Measurements from ENCODE around the gene CDHR2.

CDHR2 gene

GRCh38 chr5:176548967-176549444 is at the start of gene CDHR2:
Gene CDHR2 (plus strand): TSS chr5:176549342. CDS start chr5:176565353, 16,011 bp downstream.
- Histone ChIP-seq H3K4me3 (ENCODE audit: low read depth, low read length) (no peak within 1 kb of the TSS), H3K9ac (ENCODE audit: low read depth, low read length) (no peak within 1 kb of the TSS), H3K9me3 (ENCODE audit: control insufficient read depth, insufficient read depth, low read length) (no peaks in the 10 kb centered on the region), H3K27me3 (ENCODE audit: control insufficient read depth, insufficient read depth, low read length) (no peaks in the 10 kb centered on the region), H3K36me3 (ENCODE audit: control insufficient read depth, insufficient read depth, low read length) (no peaks in the 10 kb centered on the region), H3K4me1 (ENCODE audit: control insufficient read depth, insufficient read depth, low read length) (peaks cover 5% of the 10 kb centered on the region; the same call in 1 of the 2 replicates), H3K27ac (ENCODE audit: low read depth, low read length) (no peak within 1 kb of the TSS)

DNA sequence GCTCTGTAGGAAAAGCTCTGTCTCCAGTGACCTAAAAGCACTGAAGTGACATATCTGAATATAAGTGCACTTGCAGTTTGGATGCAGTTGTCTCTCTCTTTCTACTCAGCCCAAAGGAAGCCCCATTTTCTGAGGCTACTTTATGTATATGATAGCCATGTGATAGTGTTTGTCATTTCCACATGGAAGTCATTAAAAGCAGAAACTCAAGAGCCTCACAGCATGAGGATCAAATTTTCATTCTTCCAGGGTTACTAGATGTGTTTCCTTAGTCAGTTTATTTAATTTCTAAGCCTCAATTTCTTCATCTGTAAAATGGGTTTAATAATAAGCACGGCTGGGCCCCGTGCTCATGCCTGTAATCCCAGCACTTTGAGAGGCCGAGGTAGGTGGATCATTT is 48.6 kb upstream of the CDHR2 start:
- no peaks in the 10 kb centered on the region for H3K27me3 ChIP-seq (ENCODE audit: control insufficient read depth, insufficient read depth, low read length)
- H3K9me3 ChIP-seq (ENCODE audit: control insufficient read depth, insufficient read depth, low read length): no peaks in the 10 kb centered on the region
- H3K4me1 ChIP-seq (ENCODE audit: control insufficient read depth, insufficient read depth, low read length): no peaks in the 10 kb centered on the region
- H3K9ac ChIP-seq (ENCODE audit: low read depth, low read length): no peak overlapping the region
- H3K27ac ChIP-seq (ENCODE audit: low read depth, low read length): no peak overlapping the region
- H3K36me3 ChIP-seq (ENCODE audit: control insufficient read depth, insufficient read depth, low read length): peaks cover 82% of the 10 kb centered on the region
- H3K4me3 ChIP-seq (ENCODE audit: low read depth, low read length): no peak overlapping the region

DNA sequence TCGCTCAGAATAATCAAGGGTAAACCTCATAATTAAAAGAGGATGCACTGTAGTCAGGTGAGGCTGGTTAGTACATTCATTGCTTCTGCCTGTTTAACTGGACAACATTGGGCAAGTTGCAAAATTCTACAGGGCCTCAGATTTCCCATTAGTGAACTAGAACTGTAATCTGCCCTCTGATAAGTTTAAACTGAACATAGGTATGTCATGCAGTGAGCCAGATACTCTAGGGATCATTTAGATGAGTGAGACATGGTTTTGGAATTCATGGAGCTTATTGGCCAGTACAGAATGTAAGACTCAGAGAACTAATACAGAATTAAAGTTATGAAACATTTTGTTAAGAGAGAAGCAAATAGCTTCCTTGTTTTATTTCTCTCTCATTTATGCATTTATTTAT is 47.8 kb upstream of the CDHR2 start:
- Histone ChIP-seq H3K4me3 (ENCODE audit: low read depth, low read length) (no peak overlapping the region), H3K27ac (ENCODE audit: low read depth, low read length) (no peak overlapping the region), H3K36me3 (ENCODE audit: control insufficient read depth, insufficient read depth, low read length) (peaks cover 80% of the 10 kb centered on the region), H3K4me1 (ENCODE audit: control insufficient read depth, insufficient read depth, low read length) (no peaks in the 10 kb centered on the region), H3K9me3 (ENCODE audit: control insufficient read depth, insufficient read depth, low read length) (no peaks in the 10 kb centered on the region), H3K27me3 (ENCODE audit: control insufficient read depth, insufficient read depth, low read length) (no peaks in the 10 kb centered on the region), H3K9ac (ENCODE audit: low read depth, low read length) (no peak overlapping the region)

DNA sequence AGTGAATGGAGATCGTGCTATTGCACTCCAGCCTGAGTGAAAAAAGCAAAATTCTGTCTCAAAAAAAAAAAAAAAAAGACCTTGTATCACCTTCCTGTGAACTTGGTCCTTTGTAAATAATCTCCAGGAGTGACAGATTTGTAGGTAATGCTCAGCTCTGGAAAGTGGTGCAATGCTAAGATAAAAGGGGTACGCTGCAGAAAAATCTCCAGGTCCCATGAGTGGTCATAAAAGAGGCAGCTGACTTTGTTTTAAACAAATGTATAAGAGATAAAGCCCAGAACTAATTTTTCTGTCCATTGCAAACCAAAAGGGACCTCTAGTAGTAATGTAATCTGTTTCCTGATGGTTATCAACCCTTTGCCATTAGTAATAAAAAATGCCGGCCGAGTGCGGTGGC is 45.6 kb upstream of the CDHR2 start:
- H3K9ac ChIP-seq (ENCODE audit: low read depth, low read length): no peak overlapping the region
- no peaks in the 10 kb centered on the region for H3K9me3 ChIP-seq (ENCODE audit: control insufficient read depth, insufficient read depth, low read length)
- no peaks in the 10 kb centered on the region for H3K27me3 ChIP-seq (ENCODE audit: control insufficient read depth, insufficient read depth, low read length)
- no peaks in the 10 kb centered on the region for H3K4me1 ChIP-seq (ENCODE audit: control insufficient read depth, insufficient read depth, low read length)
- H3K4me3 ChIP-seq (ENCODE audit: low read depth, low read length): no peak overlapping the region
- peaks cover 80% of the 10 kb centered on the region for H3K36me3 ChIP-seq (ENCODE audit: control insufficient read depth, insufficient read depth, low read length)
- H3K27ac ChIP-seq (ENCODE audit: low read depth, low read length): no peak overlapping the region

DNA sequence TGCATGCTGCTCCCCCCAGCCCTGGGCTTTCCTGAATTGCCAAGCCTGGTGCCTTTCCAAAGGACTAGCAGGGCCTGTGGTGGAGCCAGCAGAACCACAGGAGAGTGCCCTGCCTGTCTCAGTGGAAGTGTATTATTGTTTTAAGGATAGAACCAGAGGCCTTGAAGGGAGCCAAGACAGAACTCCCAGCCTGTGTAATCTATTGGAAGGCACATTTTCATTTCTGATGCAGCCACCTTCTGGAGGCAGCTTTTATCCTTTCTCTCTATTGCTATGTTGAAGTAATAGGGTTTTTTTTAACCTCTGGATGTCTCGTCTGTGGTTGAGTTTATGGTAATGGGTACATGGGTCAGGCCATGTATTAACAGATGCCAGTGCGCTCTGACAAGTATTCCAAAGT is 41.2 kb upstream of the CDHR2 start:
- Histone ChIP-seq H3K4me3 (ENCODE audit: low read depth, low read length) (no peak overlapping the region), H3K9me3 (ENCODE audit: control insufficient read depth, insufficient read depth, low read length) (no peaks in the 10 kb centered on the region), H3K27ac (ENCODE audit: low read depth, low read length) (no peak overlapping the region), H3K36me3 (ENCODE audit: control insufficient read depth, insufficient read depth, low read length) (peaks cover 56% of the 10 kb centered on the region), H3K4me1 (ENCODE audit: control insufficient read depth, insufficient read depth, low read length) (no peaks in the 10 kb centered on the region), H3K9ac (ENCODE audit: low read depth, low read length) (no peak overlapping the region), H3K27me3 (ENCODE audit: control insufficient read depth, insufficient read depth, low read length) (no peaks in the 10 kb centered on the region)

GRCh38 chr5:176508603-176509002 is 40.5 kb upstream of the CDHR2 start:
- H3K27me3 ChIP-seq (ENCODE audit: control insufficient read depth, insufficient read depth, low read length): no peaks in the 10 kb centered on the region
- H3K4me1 ChIP-seq (ENCODE audit: control insufficient read depth, insufficient read depth, low read length): no peaks in the 10 kb centered on the region
- H3K27ac ChIP-seq (ENCODE audit: low read depth, low read length): no peak overlapping the region
- no peak overlapping the region for H3K4me3 ChIP-seq (ENCODE audit: low read depth, low read length)
- peaks cover 53% of the 10 kb centered on the region for H3K36me3 ChIP-seq (ENCODE audit: control insufficient read depth, insufficient read depth, low read length)
- H3K9me3 ChIP-seq (ENCODE audit: control insufficient read depth, insufficient read depth, low read length): no peaks in the 10 kb centered on the region
- H3K9ac ChIP-seq (ENCODE audit: low read depth, low read length): no peak overlapping the region

GRCh38 chr5:176513788-176514187 is 35.4 kb upstream of the CDHR2 start:
- H3K27me3 ChIP-seq (ENCODE audit: control insufficient read depth, insufficient read depth, low read length): no peaks in the 10 kb centered on the region
- no peaks in the 10 kb centered on the region for H3K4me1 ChIP-seq (ENCODE audit: control insufficient read depth, insufficient read depth, low read length)
- no peak overlapping the region for H3K4me3 ChIP-seq (ENCODE audit: low read depth, low read length)
- H3K27ac ChIP-seq (ENCODE audit: low read depth, low read length): no peak overlapping the region
- H3K9me3 ChIP-seq (ENCODE audit: control insufficient read depth, insufficient read depth, low read length): no peaks in the 10 kb centered on the region
- no peak overlapping the region for H3K9ac ChIP-seq (ENCODE audit: low read depth, low read length)
- H3K36me3 ChIP-seq (ENCODE audit: control insufficient read depth, insufficient read depth, low read length): peaks cover 8% of the 10 kb centered on the region; the same call in 1 of the 2 replicates

DNA sequence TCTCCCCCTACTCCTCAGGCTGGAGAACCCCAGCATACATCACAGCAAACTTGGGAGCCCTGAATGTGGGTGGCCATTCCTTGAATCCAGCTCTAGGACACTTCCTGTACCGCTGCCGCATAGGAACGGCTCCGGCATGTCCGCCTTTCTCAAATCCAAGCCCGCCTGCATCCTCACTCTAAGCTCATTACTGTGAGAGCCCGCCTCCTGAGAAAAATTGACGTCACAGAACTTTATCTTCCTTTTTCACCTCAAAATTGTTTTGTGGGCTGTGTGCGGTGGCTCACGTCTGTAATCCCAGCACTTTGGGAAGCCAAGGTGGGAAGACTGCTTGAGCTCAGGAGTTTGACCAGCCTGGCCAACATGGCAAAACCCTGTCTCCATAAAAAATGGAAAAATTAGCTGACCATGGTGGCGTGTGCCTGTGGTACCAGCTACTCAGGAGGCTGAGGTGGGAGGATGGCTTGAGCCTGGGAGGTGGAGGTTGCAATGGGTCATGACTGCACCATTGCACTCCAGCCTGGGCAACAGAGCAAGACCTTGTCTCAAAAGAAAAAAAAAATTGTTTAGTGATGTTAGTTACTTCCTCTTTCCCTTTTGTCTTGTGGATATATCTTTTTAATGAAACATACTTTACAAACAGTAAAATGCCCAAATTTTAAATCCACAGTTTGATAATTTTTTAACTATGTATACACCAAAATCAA is 34.7 kb upstream of the CDHR2 start:
- no peaks in the 10 kb centered on the region for H3K4me1 ChIP-seq (ENCODE audit: control insufficient read depth, insufficient read depth, low read length)
- no peaks in the 10 kb centered on the region for H3K27me3 ChIP-seq (ENCODE audit: control insufficient read depth, insufficient read depth, low read length)
- no peaks in the 10 kb centered on the region for H3K9me3 ChIP-seq (ENCODE audit: control insufficient read depth, insufficient read depth, low read length)
- no peak overlapping the region for H3K4me3 ChIP-seq (ENCODE audit: low read depth, low read length)
- H3K27ac ChIP-seq (ENCODE audit: low read depth, low read length): no peak overlapping the region
- H3K36me3 ChIP-seq (ENCODE audit: control insufficient read depth, insufficient read depth, low read length): peaks cover 4% of the 10 kb centered on the region; the same call in 1 of the 2 replicates
- no peak overlapping the region for H3K9ac ChIP-seq (ENCODE audit: low read depth, low read length)

GRCh38 chr5:176515396-176515795 is 33.7 kb upstream of the CDHR2 start:
- no peak overlapping the region for H3K4me3 ChIP-seq (ENCODE audit: low read depth, low read length)
- H3K27me3 ChIP-seq (ENCODE audit: control insufficient read depth, insufficient read depth, low read length): no peaks in the 10 kb centered on the region
- H3K27ac ChIP-seq (ENCODE audit: low read depth, low read length): no peak overlapping the region
- H3K9ac ChIP-seq (ENCODE audit: low read depth, low read length): no peak overlapping the region
- no peaks in the 10 kb centered on the region for H3K36me3 ChIP-seq (ENCODE audit: control insufficient read depth, insufficient read depth, low read length)
- H3K4me1 ChIP-seq (ENCODE audit: control insufficient read depth, insufficient read depth, low read length): no peaks in the 10 kb centered on the region
- no peaks in the 10 kb centered on the region for H3K9me3 ChIP-seq (ENCODE audit: control insufficient read depth, insufficient read depth, low read length)

- Histone ChIP-seq H3K4me1 (ENCODE audit: control insufficient read depth, insufficient read depth, low read length) (no peaks in the 10 kb centered on the region), H3K27me3 (ENCODE audit: control insufficient read depth, insufficient read depth, low read length) (no peaks in the 10 kb centered on the region), H3K27ac (ENCODE audit: low read depth, low read length) (no peak overlapping the region), H3K9ac (ENCODE audit: low read depth, low read length) (no peak overlapping the region), H3K9me3 (ENCODE audit: control insufficient read depth, insufficient read depth, low read length) (no peaks in the 10 kb centered on the region), H3K36me3 (ENCODE audit: control insufficient read depth, insufficient read depth, low read length) (no peaks in the 10 kb centered on the region), H3K4me3 (ENCODE audit: low read depth, low read length) (no peak overlapping the region)
These were observed 32.0 kb upstream of the CDHR2 start for GRCh38 chr5:176517053-176517661.

Data from HUES48 (cell line).